Endothelial cell (in vitro differentiated cells): ENCODE measurements around the gene PTPRM. TPM values are rescaled to one million over a fixed set of nuclear protein-coding genes. Genes with fewer than 3 reads are reported as not detected.

Experiments used
- DNase-seq: peaks from one replicate; pipeline ENCODE4 v3.0.0; 2021; ENCODE audit warnings: low spot score
- H3K27ac Mint-ChIP-seq: one replicate; pipeline ENCODE4 v1.8.0; 2021; ENCODE audit warnings: mixed read lengths, inconsistent platforms; ENCODE audit not compliant: unreplicated experiment
- H3K27me3 Mint-ChIP-seq: one replicate; pipeline ENCODE4 v1.8.0; 2021; ENCODE audit warnings: mild to moderate bottlenecking, moderate library complexity, mixed read lengths, inconsistent platforms; ENCODE audit not compliant: unreplicated experiment
- H3K36me3 Mint-ChIP-seq: one replicate; pipeline ENCODE4 v1.8.0; 2021; ENCODE audit warnings: mild to moderate bottlenecking, low read depth, mixed read lengths, inconsistent platforms; ENCODE audit not compliant: unreplicated experiment
- H3K4me1 Mint-ChIP-seq: one replicate; pipeline ENCODE4 v1.8.0; 2021; ENCODE audit warnings: mild to moderate bottlenecking, mixed read lengths, inconsistent platforms; ENCODE audit not compliant: unreplicated experiment
- H3K4me3 Mint-ChIP-seq: one replicate; pipeline ENCODE4 v1.8.0; 2021; ENCODE audit warnings: mild to moderate bottlenecking, mixed read lengths, inconsistent platforms; ENCODE audit not compliant: unreplicated experiment
- H3K9me3 Mint-ChIP-seq: one replicate; pipeline ENCODE4 v1.8.0; 2021; ENCODE audit warnings: mixed read lengths, inconsistent platforms; ENCODE audit not compliant: unreplicated experiment
- CTCF ChIP-seq: fragments of 200-600 bp; sonication (generic); IDR thresholded peaks from one replicate; pipeline ENCODE4 v1.5.0; 2021; ENCODE audit warnings: antibody characterized with exemption; ENCODE audit not compliant: unreplicated experiment
- total RNA-seq: library from RNA; stranded (reverse); fragmentation: NEBNext Ultra II Directional; extraction: Animal tissue kit (Norgen Biotek cat#: 25700); gene quantifications from one replicate; pipeline ENCODE4 v1.2.1, GENCODE V29; 2021; ENCODE audit not compliant: unreplicated experiment

PTPRM gene
- total RNA-seq, 1 donor from 2014 or later = 284 TPM

GRCh38 chr18:7921938-7922587 is 354.9 kb downstream of the PTPRM start:
- peaks cover 39% of the 10 kb centered on the region for H3K4me1 Mint-ChIP-seq
- H3K27me3 Mint-ChIP-seq = peaks cover 4% of the 10 kb centered on the region

GRCh38 chr18:7923105-7923504 is 356.0 kb downstream of the PTPRM start:
- Mint-ChIP-seq H3K36me3 (no peaks in the 10 kb centered on the region), H3K27ac (no peak overlapping the region), H3K27me3 (peaks cover 7% of the 10 kb centered on the region), H3K9me3 (no peaks in the 10 kb centered on the region), H3K4me3 (no peak overlapping the region), H3K4me1 (peaks cover 39% of the 10 kb centered on the region)
- no peak for TF ChIP-seq CTCF
- no peak for DNase-seq

More at GRCh38 chr18:7921938-7922587, 354.9 kb downstream of the PTPRM start:
- no peak for TF ChIP-seq CTCF
- no peak overlapping the region for H3K4me3 Mint-ChIP-seq
- no peak for DNase-seq
- no peak overlapping the region for H3K27ac Mint-ChIP-seq
- no peaks in the 10 kb centered on the region for H3K36me3 Mint-ChIP-seq
- H3K9me3 Mint-ChIP-seq = no peaks in the 10 kb centered on the region

GRCh38 chr18:7924616-7925015 is 357.5 kb downstream of the PTPRM start:
- TF ChIP-seq CTCF = no peak
- Mint-ChIP-seq H3K4me1 (peaks cover 34% of the 10 kb centered on the region), H3K27me3 (peaks cover 11% of the 10 kb centered on the region), H3K9me3 (no peaks in the 10 kb centered on the region), H3K4me3 (no peak overlapping the region), H3K27ac (peak overlapping the region; percentile 61), H3K36me3 (peaks cover 7% of the 10 kb centered on the region)
- no peak for DNase-seq

GRCh38 chr18:7926526-7926925 is 359.4 kb downstream of the PTPRM start:
- H3K27ac Mint-ChIP-seq = no peak overlapping the region
- peak; percentile 26 for DNase-seq
- peaks cover 11% of the 10 kb centered on the region for H3K27me3 Mint-ChIP-seq
- TF ChIP-seq CTCF = peak; percentile 22
- H3K9me3 Mint-ChIP-seq = no peaks in the 10 kb centered on the region
- H3K36me3 Mint-ChIP-seq = peaks cover 7% of the 10 kb centered on the region
- H3K4me1 Mint-ChIP-seq = peaks cover 33% of the 10 kb centered on the region
- H3K4me3 Mint-ChIP-seq = no peak overlapping the region

GRCh38 chr18:7927119-7927518 is 360.0 kb downstream of the PTPRM start:
- Mint-ChIP-seq H3K27ac (no peak overlapping the region), H3K4me3 (no peak overlapping the region), H3K4me1 (peaks cover 31% of the 10 kb centered on the region), H3K27me3 (peaks cover 11% of the 10 kb centered on the region), H3K36me3 (peaks cover 7% of the 10 kb centered on the region), H3K9me3 (no peaks in the 10 kb centered on the region)
- TF ChIP-seq CTCF = no peak
- DNase-seq = no peak
